Fibroblast of pulmonary artery (primary cell): ENCODE measurements around the gene STEAP3.

Experiments used
- DNase-seq: peaks from one replicate; pipeline ENCODE4 v3.0.0-alpha.2; 2010; ENCODE audit warnings: low read depth
- H3K4me3 ChIP-seq: replicated peaks from 2 replicates; pipeline ENCODE4 v1.5.1; 2011; ENCODE audit warnings: low read depth, mild to moderate bottlenecking, control low read depth, low read length, moderate library complexity
- TF ChIP-seq, protein P1 (sequence below): IDR thresholded peaks from 2 replicates; pipeline ENCODE4 v1.5.1; 2011; ENCODE audit warnings: mild to moderate bottlenecking, control low read depth, low read length, inconsistent platforms; ENCODE audit errors: missing control alignments

Gene STEAP3

DNA sequence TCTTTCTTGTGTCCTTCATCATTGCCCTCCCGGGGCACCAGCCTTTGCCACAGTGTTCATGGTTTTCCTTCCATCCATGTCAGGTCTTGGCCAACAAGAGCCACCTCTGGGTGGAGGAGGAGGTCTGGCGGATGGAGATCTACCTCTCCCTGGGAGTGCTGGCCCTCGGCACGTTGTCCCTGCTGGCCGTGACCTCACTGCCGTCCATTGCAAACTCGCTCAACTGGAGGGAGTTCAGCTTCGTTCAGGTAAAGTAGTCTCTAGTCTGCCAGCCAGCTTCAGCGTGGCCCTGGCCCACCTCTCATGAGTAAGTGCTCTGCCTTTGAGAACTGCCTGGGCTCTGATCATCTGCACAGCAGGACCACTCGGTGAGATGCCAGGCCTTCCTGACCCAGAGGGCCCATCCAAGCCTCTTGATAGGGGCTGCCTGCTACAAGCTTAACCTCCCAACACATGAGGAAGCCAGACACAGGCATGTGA is 31.0 kb downstream of the STEAP3 start:
- TF ChIP-seq, protein P1, sequence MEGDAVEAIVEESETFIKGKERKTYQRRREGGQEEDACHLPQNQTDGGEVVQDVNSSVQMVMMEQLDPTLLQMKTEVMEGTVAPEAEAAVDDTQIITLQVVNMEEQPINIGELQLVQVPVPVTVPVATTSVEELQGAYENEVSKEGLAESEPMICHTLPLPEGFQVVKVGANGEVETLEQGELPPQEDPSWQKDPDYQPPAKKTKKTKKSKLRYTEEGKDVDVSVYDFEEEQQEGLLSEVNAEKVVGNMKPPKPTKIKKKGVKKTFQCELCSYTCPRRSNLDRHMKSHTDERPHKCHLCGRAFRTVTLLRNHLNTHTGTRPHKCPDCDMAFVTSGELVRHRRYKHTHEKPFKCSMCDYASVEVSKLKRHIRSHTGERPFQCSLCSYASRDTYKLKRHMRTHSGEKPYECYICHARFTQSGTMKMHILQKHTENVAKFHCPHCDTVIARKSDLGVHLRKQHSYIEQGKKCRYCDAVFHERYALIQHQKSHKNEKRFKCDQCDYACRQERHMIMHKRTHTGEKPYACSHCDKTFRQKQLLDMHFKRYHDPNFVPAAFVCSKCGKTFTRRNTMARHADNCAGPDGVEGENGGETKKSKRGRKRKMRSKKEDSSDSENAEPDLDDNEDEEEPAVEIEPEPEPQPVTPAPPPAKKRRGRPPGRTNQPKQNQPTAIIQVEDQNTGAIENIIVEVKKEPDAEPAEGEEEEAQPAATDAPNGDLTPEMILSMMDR = no peak
- DNase-seq = no peak
- no peak overlapping the region for H3K4me3 ChIP-seq

DNA sequence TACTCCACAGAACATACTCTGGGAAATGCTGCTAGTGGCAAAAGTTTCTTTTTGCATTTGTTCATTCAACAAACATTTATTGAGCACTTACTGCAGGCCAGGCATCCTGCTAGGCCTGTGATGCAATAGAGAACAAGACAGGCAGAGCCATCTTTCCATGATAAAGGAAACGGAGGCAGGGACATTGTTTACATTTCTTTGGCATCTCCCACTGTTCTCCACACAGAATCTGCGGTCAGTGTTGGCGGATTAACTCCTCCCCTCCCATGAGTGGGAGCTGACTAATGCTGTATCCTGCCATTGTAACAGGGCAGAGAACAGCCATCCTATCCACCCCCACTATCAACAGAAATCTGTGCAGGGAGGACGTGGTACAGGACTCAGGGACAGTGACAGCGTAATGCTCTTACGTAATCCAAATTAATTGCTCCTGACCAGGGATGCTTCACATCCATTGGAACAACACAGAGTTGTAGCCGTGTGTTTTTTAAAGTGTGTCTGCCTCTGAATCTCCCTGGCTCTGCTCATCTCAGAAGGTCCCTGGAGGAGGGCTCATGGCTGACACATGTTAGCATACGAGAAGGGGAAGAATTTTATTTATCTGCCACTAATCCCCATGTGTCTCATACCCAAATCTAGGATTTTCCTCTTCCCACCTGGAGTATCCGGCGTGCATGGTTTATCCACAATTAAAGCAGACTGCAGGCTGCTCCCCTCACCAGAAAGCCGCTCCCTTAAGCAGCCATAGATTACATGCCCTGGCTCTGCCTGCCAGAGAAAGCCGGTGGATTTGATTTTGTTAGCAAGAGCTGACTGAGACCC is 32.3 kb downstream of the STEAP3 start:
- no peak overlapping the region for H3K4me3 ChIP-seq
- peak; percentile 97 for DNase-seq
- TF ChIP-seq, protein P1 = no peak

DNA sequence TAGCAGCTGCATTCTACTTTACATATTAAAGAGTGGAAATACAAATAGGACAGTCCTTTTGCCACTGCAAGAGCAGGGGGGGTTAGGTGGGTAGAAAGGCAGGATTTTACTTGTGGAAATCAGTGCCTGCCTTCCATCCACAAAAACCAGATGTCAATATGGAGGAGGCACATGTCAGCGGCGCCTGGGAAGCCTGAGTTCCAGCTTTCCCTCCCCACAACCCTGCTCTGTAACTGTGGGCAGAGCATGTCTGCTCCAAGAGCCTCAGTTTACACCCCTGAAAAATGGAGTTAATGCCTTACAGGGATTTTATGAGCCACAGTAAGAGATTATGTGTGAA is 32.9 kb downstream of the STEAP3 start:
- TF ChIP-seq, protein P1 = no peak
- H3K4me3 ChIP-seq = no peak overlapping the region
- DNase-seq = no peak

DNA sequence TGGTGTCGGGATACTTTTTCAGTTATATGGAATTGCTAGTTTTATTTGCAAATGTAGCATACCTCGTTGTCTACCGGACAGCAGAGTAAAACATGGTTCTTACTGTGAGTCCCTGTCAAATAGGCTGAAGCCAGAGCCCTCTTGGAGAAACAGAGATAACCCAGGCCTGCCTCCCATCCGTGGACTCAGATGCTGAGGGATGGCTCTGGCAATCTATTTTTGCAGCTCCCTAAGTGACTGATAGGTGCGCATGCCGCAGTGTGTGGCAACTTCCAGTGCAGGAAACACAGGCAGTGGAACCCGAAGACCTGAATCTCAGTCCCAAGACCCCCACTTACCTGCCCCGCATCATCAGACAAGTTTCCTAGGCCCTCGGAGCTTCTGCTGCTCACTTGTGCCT is 33.6 kb downstream of the STEAP3 start:
- H3K4me3 ChIP-seq = no peak overlapping the region
- TF ChIP-seq, protein P1 = no peak
- DNase-seq = no peak

DNA sequence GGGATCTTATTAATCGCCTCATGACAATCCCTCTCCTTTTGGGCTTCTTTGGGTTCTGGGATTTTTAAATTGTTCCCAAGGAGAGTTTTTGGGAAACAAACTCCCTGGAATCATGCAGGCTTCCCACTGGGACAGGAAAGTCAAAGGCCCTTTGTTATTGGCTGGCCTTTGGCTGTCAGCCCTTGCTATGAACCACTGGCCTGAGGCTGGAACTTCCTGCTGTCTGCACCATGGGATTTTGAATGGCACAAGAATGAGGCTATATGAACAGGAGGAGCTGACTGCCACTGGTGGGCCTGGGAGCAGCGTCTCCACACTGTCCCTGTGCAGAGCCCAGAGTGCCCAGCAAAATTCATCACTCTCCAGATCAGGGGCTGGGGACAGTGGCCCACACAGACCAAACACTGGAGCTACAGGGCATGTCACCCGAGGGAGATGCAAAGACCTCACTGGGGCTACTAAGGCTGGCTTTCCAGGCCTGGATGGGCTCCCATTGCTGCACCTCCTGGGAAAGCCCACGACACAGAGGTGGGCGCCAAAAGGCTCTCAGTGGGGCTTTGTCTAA is 35.7 kb downstream of the STEAP3 start:
- DNase-seq = peak; percentile 40
- no peak overlapping the region for H3K4me3 ChIP-seq
- TF ChIP-seq, protein P1 = no peak

DNA sequence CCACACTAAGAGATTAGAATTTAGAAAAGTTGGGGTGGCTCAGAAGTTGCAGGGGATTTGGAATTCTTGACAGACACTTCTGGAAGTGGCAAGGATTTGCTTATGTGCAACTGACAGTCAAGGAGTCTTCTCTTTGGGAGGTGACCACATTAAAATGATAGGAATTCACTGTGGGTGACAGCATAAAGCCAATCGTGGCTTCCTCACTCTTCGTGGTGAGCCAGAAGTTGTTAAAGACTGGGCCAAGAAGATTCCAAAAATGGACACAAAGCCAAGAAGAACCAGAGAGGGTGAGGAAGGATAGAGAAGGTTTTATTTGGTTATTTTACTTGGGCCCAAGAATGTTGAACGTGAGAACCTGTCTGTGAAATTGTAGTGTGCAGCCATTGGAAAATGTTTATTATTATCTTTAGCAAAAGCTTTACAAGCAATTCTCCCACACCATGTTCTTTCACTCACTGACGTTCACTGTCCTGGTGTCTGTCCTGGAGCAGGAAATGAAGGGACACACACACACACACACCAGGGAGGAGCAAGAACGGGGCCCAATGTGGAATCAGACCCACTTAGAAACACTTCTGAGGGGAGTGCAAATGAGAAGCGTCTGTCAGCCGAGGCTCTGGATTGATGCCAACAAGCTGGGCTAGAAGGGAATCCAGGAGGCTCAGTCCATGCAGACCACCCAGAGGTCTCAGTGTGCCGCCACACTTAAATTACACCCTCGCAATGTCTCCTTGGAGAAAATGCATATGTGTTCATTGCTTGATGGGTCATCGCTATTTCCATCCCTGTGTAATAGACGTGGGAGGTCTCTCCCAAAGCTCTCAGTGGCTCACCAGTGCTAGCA is 37.2 kb downstream of the STEAP3 start:
- TF ChIP-seq, protein P1 = no peak
- no peak for DNase-seq
- no peak overlapping the region for H3K4me3 ChIP-seq
